Gastroesophageal sphincter (tissue), 4 donors: Measurements from ENCODE around the gene SNX18. TPM values are rescaled to one million over a fixed set of nuclear protein-coding genes. Genes with fewer than 3 reads are reported as not detected.

Source experiments
- ATAC-seq: fragments of 150-250 bp; one replicate; pipeline ENCODE4 v1.9.1; 2016; ENCODE audit warnings: mild to moderate bottlenecking, moderate library complexity
- H3K27ac ChIP-seq, 4 donors: fragments of 200-600 bp; sonication (generic) in 3 of 4; 1 replicate in 3 of 4; 2 replicates in 1 of 4; pipeline ENCODE4 v1.5.1; 2016 to 2019
- H3K27me3 ChIP-seq: fragments of 200-600 bp; sonication (generic); one replicate; pipeline ENCODE4 v1.5.1; 2019
- H3K36me3 ChIP-seq, 2 donors: fragments of 200-600 bp; sonication (generic); one replicate each; pipeline ENCODE4 v1.5.1; 2019; ENCODE audit warnings: control low read depth in 1 of 2
- H3K4me1 ChIP-seq, 3 donors: fragments of 200-600 bp; sonication (generic); 1 replicate in 2 of 3; 2 replicates in 1 of 3; pipeline ENCODE4 v1.5.1; 2016 to 2019; ENCODE audit warnings: control low read depth in 2 of 3
- H3K4me3 ChIP-seq, 2 donors: fragments of 200-600 bp; sonication (generic); one replicate each; pipeline ENCODE4 v1.5.1; 2019; ENCODE audit warnings: mild to moderate bottlenecking in 1 of 2, moderate library complexity in 1 of 2
- H3K9me3 ChIP-seq, 3 donors: fragments of 200-600 bp; sonication (generic); one replicate each; pipeline ENCODE4 v1.5.1; 2017 to 2019; ENCODE audit warnings: control low read depth in 2 of 3
- CTCF ChIP-seq, 4 experiments: fragments of 200-600 bp in 2 of 4; fragments of 450-650 bp in 2 of 4; sonication (generic) in 1 of 4; IDR thresholded peaks; one replicate each; pipeline ENCODE4 v1.5.1; 2017 to 2019; ENCODE audit warnings: antibody characterized with exemption in 4 of 4, mild to moderate bottlenecking in 2 of 4, moderate library complexity in 2 of 4
- EP300 ChIP-seq: sonication (generic); formaldehyde crosslinking; IDR thresholded peaks from one replicate; pipeline ENCODE4 v1.6.1; 2017; ENCODE audit warnings: antibody characterized with exemption, mild to moderate bottlenecking
- POLR2A ChIP-seq, 2 donors: fragments of 450-650 bp; IDR thresholded peaks; one replicate each; pipeline ENCODE4 v1.6.1; 2017; ENCODE audit warnings: antibody characterized with exemption in 2 of 2, mild to moderate bottlenecking in 2 of 2, moderate library complexity in 1 of 2
- POLR2AphosphoS5 ChIP-seq: sonication (generic); formaldehyde crosslinking; IDR thresholded peaks from one replicate; pipeline ENCODE4 v1.6.1; 2017; ENCODE audit warnings: antibody characterized with exemption
- WGBS, 2 donors: methylation state at CpG; one replicate each; pipeline ENCODE4 v1.1.5; 2018; ENCODE audit warnings: low coverage in 1 of 2; 5-methylcytosine and 5-hydroxymethylcytosine counted together
- total RNA-seq, 4 donors: library from RNA; depleted of rRNA; stranded (reverse); fragments of >200 nt; gene quantifications; one replicate each; pipeline ENCODE4 v1.1.0, GENCODE V29; 2016

SNX18 gene
- total RNA-seq, 4 donors from 2014 or later: 34.9 to 65.7 (median 49.2) TPM

GRCh38 chr5:54589786-54590185 lies 72.2 kb downstream of the SNX18 start:
- WGBS, 2 donors: 97 to 100% methylated on average over 4 of the region's 4 CpGs
- H3K4me1 ChIP-seq: no peaks in the 10 kb centered on the region
- H3K4me3 ChIP-seq: no peak overlapping the region
- no peaks in the 10 kb centered on the region for H3K36me3 ChIP-seq
- H3K9me3 ChIP-seq: peaks cover 0 to 12% (median 0%) of the 10 kb centered on the region in 3 donors
- H3K27ac ChIP-seq: no peak overlapping the region
- no peak for ATAC-seq
- TF ChIP-seq POLR2A (IDR thresholded peaks at IDR 0.05): no peak
- no peak for TF ChIP-seq CTCF (IDR thresholded peaks at IDR 0.05)
- no peaks in the 10 kb centered on the region for H3K27me3 ChIP-seq

GRCh38 chr5:54590824-54591223 lies 73.3 kb downstream of the SNX18 start:
- 83 to 93% methylated on average over 3 of the region's 3 CpGs for WGBS, 2 donors
- H3K4me3 ChIP-seq: no peak overlapping the region

GRCh38 chr5:54593779-54594178 lies 76.2 kb downstream of the SNX18 start:
- H3K4me1 ChIP-seq: no peaks in the 10 kb centered on the region
- peaks cover 0 to 12% (median 0%) of the 10 kb centered on the region in 3 donors for H3K9me3 ChIP-seq
- no peaks in the 10 kb centered on the region for H3K27me3 ChIP-seq
- no peak for TF ChIP-seq CTCF (IDR thresholded peaks at IDR 0.05)
- no peak overlapping the region for H3K27ac ChIP-seq
- no peak overlapping the region for H3K4me3 ChIP-seq
- H3K36me3 ChIP-seq: no peaks in the 10 kb centered on the region
- ATAC-seq: no peak

More at GRCh38 chr5:54590824-54591223, 73.3 kb downstream of the SNX18 start:
- H3K27ac ChIP-seq: no peak overlapping the region
- TF ChIP-seq POLR2A (IDR thresholded peaks at IDR 0.05) (no peak), CTCF (IDR thresholded peaks at IDR 0.05) (no peak), EP300 (no peak), POLR2AphosphoS5 (no peak)
- H3K9me3 ChIP-seq: peaks cover 0 to 11% (median 0%) of the 10 kb centered on the region in 3 donors
- no peaks in the 10 kb centered on the region for H3K27me3 ChIP-seq
- no peaks in the 10 kb centered on the region for H3K36me3 ChIP-seq
- H3K4me1 ChIP-seq: no peaks in the 10 kb centered on the region
- no peak for ATAC-seq

- no peak overlapping the region for H3K27ac ChIP-seq
- H3K9me3 ChIP-seq: peaks cover 0 to 12% (median 0%) of the 10 kb centered on the region in 3 donors
- H3K4me1 ChIP-seq: no peaks in the 10 kb centered on the region
- no peak for ATAC-seq
- H3K36me3 ChIP-seq: no peaks in the 10 kb centered on the region
- TF ChIP-seq CTCF (IDR thresholded peaks at IDR 0.05) (no peak), EP300 (no peak), POLR2AphosphoS5 (no peak), POLR2A (IDR thresholded peaks at IDR 0.05) (no peak)
- no peak overlapping the region for H3K4me3 ChIP-seq
- no peaks in the 10 kb centered on the region for H3K27me3 ChIP-seq
These were observed 76.6 kb downstream of the SNX18 start for GRCh38 chr5:54594181-54594580.

GRCh38 chr5:54595721-54596120 lies 78.2 kb downstream of the SNX18 start:
- Histone ChIP-seq H3K9me3 (peaks cover 0 to 12% (median 0%) of the 10 kb centered on the region in 3 donors), H3K27me3 (no peaks in the 10 kb centered on the region), H3K4me3 (no peak overlapping the region), H3K4me1 (no peaks in the 10 kb centered on the region), H3K27ac (no peak overlapping the region), H3K36me3 (no peaks in the 10 kb centered on the region)
- TF ChIP-seq POLR2AphosphoS5 (no peak), EP300 (no peak), CTCF (IDR thresholded peaks at IDR 0.05) (no peak), POLR2A (IDR thresholded peaks at IDR 0.05) (no peak)
- ATAC-seq: no peak

Other genes starting within 250 kb of the SNX18 start
- 10 to 100 TPM; 10.6 to 24.0 (median 18.9) TPM for gene ARL15, start 207.2 kb upstream of the SNX18 start, total RNA-seq
- 10 to 100 TPM in 2 of 4 donors, 1 to 10 TPM in 2; 5.9 to 90.6 (median 32.1) TPM for gene HSPB3, start 62.1 kb upstream of the SNX18 start, total RNA-seq